SH-SY5Y (cell line): Measurements from ENCODE around the gene MSI2.

Experiments used
- GATA2 ChIP-seq: IDR thresholded peaks from 2 replicates; pipeline ENCODE4 v1.6.1; 2011; ENCODE audit warnings: mild to moderate bottlenecking, low read depth, low read length
- GATA3 ChIP-seq: IDR thresholded peaks from 2 replicates; pipeline ENCODE4 v1.6.1; 2011; ENCODE audit warnings: low read depth, mild to moderate bottlenecking, low read length, moderate library complexity

- TF ChIP-seq GATA3 (no peak; the same call in 1 of the 2 replicates), GATA2 (peak; percentile 84)
Measured at GRCh38 chr17:57270801-57271245, 14.5 kb downstream of the MSI2 start.
